ENCODE results near the gene CPEB1. TPM values are rescaled to one million over a fixed set of nuclear protein-coding genes. Genes with fewer than 3 reads are reported as not detected.
"Not testable (repeated sequence)": the region's sequence is repeated elsewhere in the genome, so short reads cannot be mapped to it uniquely, and the experiment has no call there.

CPEB1 gene
- total and polyA plus RNA-seq, 9 donors: 5.4 to 28.9 (median 10.5) TPM

- Histone ChIP-seq H3K4me1 (ENCODE audit: insufficient read depth) (peaks cover 1% of the 10 kb centered on the region), H3K27ac (no peak overlapping the region), H3K36me3 (no peaks in the 10 kb centered on the region), H3K9me3 (no peaks in the 10 kb centered on the region), H3K4me3 (no peak overlapping the region), H3K27me3 (no peaks in the 10 kb centered on the region)
- WGBS, 3 donors: 44 to 52% (median 48%) methylated on average over 11 of the region's 11 CpGs
- TF ChIP-seq POLR2A (IDR thresholded peaks at IDR 0.05) (no peak), CTCF (IDR thresholded peaks at IDR 0.05) (no peak), EP300 (IDR thresholded peaks at IDR 0.05) (no peak)
- intact Hi-C loops (cut with DNase I): loop anchor here in 1 of 4 donors (10.0 kb wide), 2 partner anchors 268 to 478 kb away; partner anchors contain the start of genes C15orf40, FSD2 and WHAMM
- no peak for DNase-seq
Measured at GRCh38 chr15:82536409-82537350, 110.5 kb downstream of the CPEB1 start.

GRCh38 chr15:82535566-82536408 is 111.4 kb downstream of the CPEB1 start:
- no peak for DNase-seq
- WGBS, 3 donors: 57 to 65% (median 62%) methylated on average over 9 of the region's 9 CpGs
- no peak for TF ChIP-seq POLR2A (IDR thresholded peaks at IDR 0.05)
- no peak for TF ChIP-seq CTCF (IDR thresholded peaks at IDR 0.05)
- no peak for TF ChIP-seq EP300 (IDR thresholded peaks at IDR 0.05)
- no peaks in the 10 kb centered on the region for H3K27me3 ChIP-seq
- no peaks in the 10 kb centered on the region for H3K9me3 ChIP-seq
- H3K36me3 ChIP-seq: no peaks in the 10 kb centered on the region
- no peak overlapping the region for H3K27ac ChIP-seq
- H3K4me3 ChIP-seq: no peak overlapping the region
- intact Hi-C loops (cut with DNase I): loop anchor here in 1 of 4 donors (10.0 kb wide), 2 partner anchors 269 to 479 kb away; partner anchors contain the start of genes C15orf40, FSD2 and WHAMM
- no peaks in the 10 kb centered on the region for H3K4me1 ChIP-seq (ENCODE audit: insufficient read depth)

- H3K9me3 ChIP-seq; H3K4me3 ChIP-seq; H3K36me3 ChIP-seq; DNase-seq; H3K27ac ChIP-seq; H3K27me3 ChIP-seq; H3K4me1 ChIP-seq (ENCODE audit: insufficient read depth): not testable (repeated sequence)
- intact Hi-C loops (cut with DNase I): loop anchor here in 1 of 4 donors (10.0 kb wide), 2 partner anchors 270 to 480 kb away; partner anchors contain the start of genes C15orf40, FSD2 and WHAMM
- WGBS, 3 donors: 86 to 93% (median 90%) methylated on average over 5 of the region's 5 CpGs
Measured at GRCh38 chr15:82535151-82535550, 112.0 kb downstream of the CPEB1 start.

- intact Hi-C loops (cut with DNase I): loop anchor here in 1 of 4 donors (10.0 kb wide), 2 partner anchors 270 to 480 kb away; partner anchors contain the start of genes C15orf40, FSD2 and WHAMM
- not testable (repeated sequence) for H3K27me3 ChIP-seq
Measured at GRCh38 chr15:82534457-82534861, 112.7 kb downstream of the CPEB1 start.

GRCh38 chr15:82533801-82534200 is 113.4 kb downstream of the CPEB1 start:
- Histone ChIP-seq H3K4me3 (no peak overlapping the region), H3K4me1 (ENCODE audit: insufficient read depth) (no peaks in the 10 kb centered on the region), H3K27me3 (no peaks in the 10 kb centered on the region), H3K27ac (no peak overlapping the region), H3K36me3 (no peaks in the 10 kb centered on the region), H3K9me3 (no peaks in the 10 kb centered on the region)
- WGBS, 3 donors: 95 to 100% (median 97%) methylated on average over 3 of the region's 3 CpGs
- intact Hi-C loops (cut with DNase I): loop anchor here in 1 of 4 donors (10.0 kb wide), 2 partner anchors 271 to 481 kb away; partner anchors contain the start of genes C15orf40, FSD2 and WHAMM
- no peak for TF ChIP-seq POLR2A (IDR thresholded peaks at IDR 0.05)
- peak in 1 of 5 donors; percentile 18 for DNase-seq

More at GRCh38 chr15:82534457-82534861, 112.7 kb downstream of the CPEB1 start:
- H3K9me3 ChIP-seq; H3K27ac ChIP-seq; H3K4me1 ChIP-seq (ENCODE audit: insufficient read depth); DNase-seq; H3K36me3 ChIP-seq; H3K4me3 ChIP-seq: not testable (repeated sequence)
- WGBS, 3 donors: 95 to 99% (median 97%) methylated on average over 3 of the region's 3 CpGs

All from ovary (tissue), 9 donors.